ENCODE data around the gene AGMO. TPM values are rescaled to one million over a fixed set of nuclear protein-coding genes. Genes with fewer than 3 reads are reported as not detected.

Gene AGMO
- polyA plus RNA-seq, 2 donors, result 0.02 to 0.09 TPM

DNA sequence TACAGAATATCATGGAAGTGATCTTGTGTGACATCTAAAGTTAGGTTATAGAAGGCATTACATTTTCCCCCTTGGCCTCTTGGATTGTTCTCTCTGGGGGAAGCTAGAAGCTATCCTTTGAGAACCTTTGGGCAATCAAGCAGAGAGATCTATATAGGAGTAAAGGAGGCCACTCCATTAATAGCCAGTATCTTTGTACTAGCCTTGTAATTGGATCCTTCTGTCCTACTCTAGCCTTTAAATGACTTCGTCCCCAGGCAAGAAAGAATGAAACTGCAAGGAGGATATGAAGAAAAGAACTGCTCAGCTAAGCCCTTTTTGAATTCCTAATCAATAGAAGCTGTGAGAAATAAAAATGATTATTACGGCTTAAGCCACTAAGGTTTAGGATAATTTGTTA is 230.9 kb downstream of the AGMO start:
- Histone ChIP-seq H3K27ac (ENCODE audit: low read depth in 2 of 2, low read length in 1 of 2) (no peak overlapping the region), H3K27me3 (ENCODE audit: control insufficient read depth in 1 of 2, insufficient read depth in 2 of 2, low read length in 2 of 2) (no peaks in the 10 kb centered on the region), H3K4me1 (ENCODE audit: control insufficient read depth in 2 of 2, insufficient read depth in 2 of 2, low read length in 1 of 2) (no peaks in the 10 kb centered on the region), H3K9me3 (ENCODE audit: control insufficient read depth in 2 of 2, insufficient read depth in 1 of 2, low read depth in 1 of 2, low read length in 1 of 2) (no peaks in the 10 kb centered on the region), H3K36me3 (ENCODE audit: control insufficient read depth in 2 of 2, insufficient read depth in 2 of 2, low read length in 1 of 2) (no peaks in the 10 kb centered on the region), H3K4me3 (ENCODE audit: low read depth in 1 of 2, low read length in 2 of 2) (no peak overlapping the region)
- 73 to 82% methylated on average over 2 of the region's 2 CpGs for WGBS, 2 donors

- Histone ChIP-seq H3K27ac (ENCODE audit: low read depth in 2 of 2, low read length in 1 of 2) (no peak overlapping the region), H3K9me3 (ENCODE audit: control insufficient read depth in 2 of 2, insufficient read depth in 1 of 2, low read depth in 1 of 2, low read length in 1 of 2) (no peaks in the 10 kb centered on the region), H3K4me1 (ENCODE audit: control insufficient read depth in 2 of 2, insufficient read depth in 2 of 2, low read length in 1 of 2) (no peaks in the 10 kb centered on the region), H3K27me3 (ENCODE audit: control insufficient read depth in 1 of 2, insufficient read depth in 2 of 2, low read length in 2 of 2) (no peaks in the 10 kb centered on the region), H3K4me3 (ENCODE audit: low read depth in 1 of 2, low read length in 2 of 2) (no peak overlapping the region), H3K36me3 (ENCODE audit: control insufficient read depth in 2 of 2, insufficient read depth in 2 of 2, low read length in 1 of 2) (no peaks in the 10 kb centered on the region)
- 78 to 80% methylated on average over 4 of the region's 4 CpGs for WGBS, 2 donors
Observed at GRCh38 chr7:15327001-15327400, 234.8 kb downstream of the AGMO start.

GRCh38 chr7:15326044-15326644 is 235.7 kb downstream of the AGMO start:
- Histone ChIP-seq H3K27me3 (ENCODE audit: control insufficient read depth in 1 of 2, insufficient read depth in 2 of 2, low read length in 2 of 2) (no peaks in the 10 kb centered on the region), H3K4me1 (ENCODE audit: control insufficient read depth in 2 of 2, insufficient read depth in 2 of 2, low read length in 1 of 2) (no peaks in the 10 kb centered on the region), H3K27ac (ENCODE audit: low read depth in 2 of 2, low read length in 1 of 2) (no peak overlapping the region), H3K4me3 (ENCODE audit: low read depth in 1 of 2, low read length in 2 of 2) (no peak overlapping the region), H3K36me3 (ENCODE audit: control insufficient read depth in 2 of 2, insufficient read depth in 2 of 2, low read length in 1 of 2) (no peaks in the 10 kb centered on the region), H3K9me3 (ENCODE audit: control insufficient read depth in 2 of 2, insufficient read depth in 1 of 2, low read depth in 1 of 2, low read length in 1 of 2) (no peaks in the 10 kb centered on the region)
- 63 to 66% methylated on average over 3 of the region's 3 CpGs for WGBS, 2 donors

DNA sequence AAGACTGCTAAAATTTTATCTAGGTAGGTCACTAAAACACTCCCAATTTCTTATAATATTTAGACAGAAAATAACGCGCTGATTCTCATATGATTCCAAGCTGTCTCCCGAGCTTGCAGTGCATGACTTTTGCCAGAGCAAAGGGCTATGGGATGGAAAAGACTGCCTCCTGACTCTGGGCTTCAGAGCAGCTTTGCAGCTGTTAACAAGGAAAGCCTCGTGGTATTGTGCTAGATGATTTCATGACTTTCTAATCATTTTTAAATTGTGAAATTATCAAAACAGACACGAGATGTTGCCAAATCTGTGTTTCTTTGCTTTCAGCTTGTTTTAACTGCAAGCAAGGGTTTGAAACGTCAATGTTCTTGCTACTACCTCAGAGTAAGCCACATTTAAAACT is 238.3 kb downstream of the AGMO start:
- Histone ChIP-seq H3K9me3 (ENCODE audit: control insufficient read depth in 2 of 2, insufficient read depth in 1 of 2, low read depth in 1 of 2, low read length in 1 of 2) (no peaks in the 10 kb centered on the region), H3K4me3 (ENCODE audit: low read depth in 1 of 2, low read length in 2 of 2) (no peak overlapping the region), H3K4me1 (ENCODE audit: control insufficient read depth in 2 of 2, insufficient read depth in 2 of 2, low read length in 1 of 2) (no peaks in the 10 kb centered on the region), H3K27ac (ENCODE audit: low read depth in 2 of 2, low read length in 1 of 2) (no peak overlapping the region), H3K27me3 (ENCODE audit: control insufficient read depth in 1 of 2, insufficient read depth in 2 of 2, low read length in 2 of 2) (no peaks in the 10 kb centered on the region), H3K36me3 (ENCODE audit: control insufficient read depth in 2 of 2, insufficient read depth in 2 of 2, low read length in 1 of 2) (no peaks in the 10 kb centered on the region)
- 54 to 58% methylated on average over 6 of the region's 6 CpGs for WGBS, 2 donors

GRCh38 chr7:15317215-15317614 is 244.6 kb downstream of the AGMO start:
- Histone ChIP-seq H3K27ac (ENCODE audit: low read depth in 2 of 2, low read length in 1 of 2) (no peak overlapping the region), H3K4me1 (ENCODE audit: control insufficient read depth in 2 of 2, insufficient read depth in 2 of 2, low read length in 1 of 2) (no peaks in the 10 kb centered on the region), H3K36me3 (ENCODE audit: control insufficient read depth in 2 of 2, insufficient read depth in 2 of 2, low read length in 1 of 2) (no peaks in the 10 kb centered on the region), H3K9me3 (ENCODE audit: control insufficient read depth in 2 of 2, insufficient read depth in 1 of 2, low read depth in 1 of 2, low read length in 1 of 2) (no peaks in the 10 kb centered on the region), H3K27me3 (ENCODE audit: control insufficient read depth in 1 of 2, insufficient read depth in 2 of 2, low read length in 2 of 2) (no peaks in the 10 kb centered on the region), H3K4me3 (ENCODE audit: low read depth in 1 of 2, low read length in 2 of 2) (no peak overlapping the region)
- 80 to 81% methylated on average over 4 of the region's 4 CpGs for WGBS, 2 donors

GRCh38 chr7:15315678-15316077 is 246.1 kb downstream of the AGMO start:
- no peak overlapping the region for H3K27ac ChIP-seq (ENCODE audit: low read depth in 2 of 2, low read length in 1 of 2)
- 73 to 78% methylated on average over 1 of the region's 1 CpG for WGBS, 2 donors
- H3K36me3 ChIP-seq (ENCODE audit: control insufficient read depth in 2 of 2, insufficient read depth in 2 of 2, low read length in 1 of 2), result no peaks in the 10 kb centered on the region
- no peaks in the 10 kb centered on the region for H3K9me3 ChIP-seq (ENCODE audit: control insufficient read depth in 2 of 2, insufficient read depth in 1 of 2, low read depth in 1 of 2, low read length in 1 of 2)
- H3K4me1 ChIP-seq (ENCODE audit: control insufficient read depth in 2 of 2, insufficient read depth in 2 of 2, low read length in 1 of 2), result no peaks in the 10 kb centered on the region
- H3K4me3 ChIP-seq (ENCODE audit: low read depth in 1 of 2, low read length in 2 of 2), result no peak overlapping the region
- no peaks in the 10 kb centered on the region for H3K27me3 ChIP-seq (ENCODE audit: control insufficient read depth in 1 of 2, insufficient read depth in 2 of 2, low read length in 2 of 2)

DNA sequence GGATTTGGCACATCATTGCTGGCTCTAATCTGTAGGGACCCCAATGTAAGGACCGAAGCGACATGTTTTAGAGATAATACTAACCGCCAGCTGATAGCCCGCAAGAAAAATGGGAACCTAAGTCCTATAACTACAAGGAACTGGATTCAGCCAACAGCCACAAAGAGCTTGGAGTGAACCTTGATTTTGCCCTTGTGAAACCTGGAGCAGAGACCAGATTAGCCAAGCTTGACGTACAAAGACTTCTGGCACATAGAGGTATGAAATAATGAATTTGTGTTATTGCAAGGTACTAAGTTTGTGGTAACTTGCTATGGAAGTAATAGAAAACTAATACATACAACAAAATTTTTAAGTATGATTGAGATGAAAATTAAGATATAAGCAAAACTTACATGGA is 246.9 kb downstream of the AGMO start:
- H3K36me3 ChIP-seq (ENCODE audit: control insufficient read depth in 2 of 2, insufficient read depth in 2 of 2, low read length in 1 of 2), result no peaks in the 10 kb centered on the region
- no peak overlapping the region for H3K27ac ChIP-seq (ENCODE audit: low read depth in 2 of 2, low read length in 1 of 2)
- no peaks in the 10 kb centered on the region for H3K27me3 ChIP-seq (ENCODE audit: control insufficient read depth in 1 of 2, insufficient read depth in 2 of 2, low read length in 2 of 2)
- H3K9me3 ChIP-seq (ENCODE audit: control insufficient read depth in 2 of 2, insufficient read depth in 1 of 2, low read depth in 1 of 2, low read length in 1 of 2), result no peaks in the 10 kb centered on the region
- no peaks in the 10 kb centered on the region for H3K4me1 ChIP-seq (ENCODE audit: control insufficient read depth in 2 of 2, insufficient read depth in 2 of 2, low read length in 1 of 2)
- no peak overlapping the region for H3K4me3 ChIP-seq (ENCODE audit: low read depth in 1 of 2, low read length in 2 of 2)
- WGBS, 2 donors, result 96 to 97% methylated on average over 5 of the region's 5 CpGs

GRCh38 chr7:15313361-15313760 is 248.5 kb downstream of the AGMO start:
- no peaks in the 10 kb centered on the region for H3K27me3 ChIP-seq (ENCODE audit: control insufficient read depth in 1 of 2, insufficient read depth in 2 of 2, low read length in 2 of 2)
- H3K36me3 ChIP-seq (ENCODE audit: control insufficient read depth in 2 of 2, insufficient read depth in 2 of 2, low read length in 1 of 2), result no peaks in the 10 kb centered on the region
- H3K4me3 ChIP-seq (ENCODE audit: low read depth in 1 of 2, low read length in 2 of 2), result no peak overlapping the region
- 40 to 81% methylated on average over 1 of the region's 1 CpG for WGBS, 2 donors
- no peak overlapping the region for H3K27ac ChIP-seq (ENCODE audit: low read depth in 2 of 2, low read length in 1 of 2)
- H3K9me3 ChIP-seq (ENCODE audit: control insufficient read depth in 2 of 2, insufficient read depth in 1 of 2, low read depth in 1 of 2, low read length in 1 of 2), result no peaks in the 10 kb centered on the region
- no peaks in the 10 kb centered on the region for H3K4me1 ChIP-seq (ENCODE audit: control insufficient read depth in 2 of 2, insufficient read depth in 2 of 2, low read length in 1 of 2)

DNA sequence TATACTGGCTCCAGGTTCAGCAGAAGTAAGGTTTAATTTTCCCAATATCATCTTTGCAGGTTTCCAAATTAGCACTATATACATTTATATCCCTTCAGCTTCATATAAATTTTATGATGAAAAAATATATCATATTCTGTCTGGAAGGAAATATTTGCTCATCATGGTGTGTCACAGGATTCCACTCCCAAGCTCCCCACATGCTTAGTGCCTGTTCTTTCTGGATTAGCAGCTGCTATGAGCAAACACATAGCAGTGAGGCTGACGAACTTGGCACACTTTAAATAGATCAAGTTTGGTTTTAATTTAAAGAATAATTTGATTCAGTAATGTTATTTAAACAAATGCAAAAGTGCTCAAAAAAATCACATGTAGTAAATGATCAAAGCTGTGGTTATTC is 251.9 kb downstream of the AGMO start:
- Histone ChIP-seq H3K4me1 (ENCODE audit: control insufficient read depth in 2 of 2, insufficient read depth in 2 of 2, low read length in 1 of 2) (no peaks in the 10 kb centered on the region), H3K9me3 (ENCODE audit: control insufficient read depth in 2 of 2, insufficient read depth in 1 of 2, low read depth in 1 of 2, low read length in 1 of 2) (no peaks in the 10 kb centered on the region), H3K4me3 (ENCODE audit: low read depth in 1 of 2, low read length in 2 of 2) (no peak overlapping the region), H3K27me3 (ENCODE audit: control insufficient read depth in 1 of 2, insufficient read depth in 2 of 2, low read length in 2 of 2) (no peaks in the 10 kb centered on the region), H3K27ac (ENCODE audit: low read depth in 2 of 2, low read length in 1 of 2) (no peak overlapping the region), H3K36me3 (ENCODE audit: control insufficient read depth in 2 of 2, insufficient read depth in 2 of 2, low read length in 1 of 2) (no peaks in the 10 kb centered on the region)
- WGBS, 2 donors, result 43 to 49% methylated on average over 1 of the region's 1 CpG

GRCh38 chr7:15308821-15309220 is 253.0 kb downstream of the AGMO start:
- Histone ChIP-seq H3K4me3 (ENCODE audit: low read depth in 1 of 2, low read length in 2 of 2) (no peak overlapping the region), H3K4me1 (ENCODE audit: control insufficient read depth in 2 of 2, insufficient read depth in 2 of 2, low read length in 1 of 2) (no peaks in the 10 kb centered on the region), H3K27me3 (ENCODE audit: control insufficient read depth in 1 of 2, insufficient read depth in 2 of 2, low read length in 2 of 2) (no peaks in the 10 kb centered on the region), H3K27ac (ENCODE audit: low read depth in 2 of 2, low read length in 1 of 2) (no peak overlapping the region), H3K9me3 (ENCODE audit: control insufficient read depth in 2 of 2, insufficient read depth in 1 of 2, low read depth in 1 of 2, low read length in 1 of 2) (no peaks in the 10 kb centered on the region), H3K36me3 (ENCODE audit: control insufficient read depth in 2 of 2, insufficient read depth in 2 of 2, low read length in 1 of 2) (no peaks in the 10 kb centered on the region)
- 90 to 95% methylated on average over 3 of the region's 3 CpGs for WGBS, 2 donors
